GM12875 (cell line): ENCODE results near the gene DAPK1.

ENCODE experiments used
- H3K4me3 ChIP-seq: one replicate; pipeline ENCODE4 v1.5.1; 2011; ENCODE audit warnings: low read depth, low read length, control low read depth
- TF ChIP-seq, protein P1 (sequence below): IDR thresholded peaks from 2 replicates; pipeline ENCODE4 v1.5.1; 2011; ENCODE audit warnings: low read depth, mild to moderate bottlenecking, control low read depth, inconsistent platforms, low read length, moderate library complexity, borderline replicate concordance; ENCODE audit not compliant: insufficient read depth

DAPK1 gene

GRCh38 chr9:87668722-87669121 is 171.1 kb downstream of the DAPK1 start:
- H3K4me3 ChIP-seq, result no peak overlapping the region
- TF ChIP-seq, protein P1, sequence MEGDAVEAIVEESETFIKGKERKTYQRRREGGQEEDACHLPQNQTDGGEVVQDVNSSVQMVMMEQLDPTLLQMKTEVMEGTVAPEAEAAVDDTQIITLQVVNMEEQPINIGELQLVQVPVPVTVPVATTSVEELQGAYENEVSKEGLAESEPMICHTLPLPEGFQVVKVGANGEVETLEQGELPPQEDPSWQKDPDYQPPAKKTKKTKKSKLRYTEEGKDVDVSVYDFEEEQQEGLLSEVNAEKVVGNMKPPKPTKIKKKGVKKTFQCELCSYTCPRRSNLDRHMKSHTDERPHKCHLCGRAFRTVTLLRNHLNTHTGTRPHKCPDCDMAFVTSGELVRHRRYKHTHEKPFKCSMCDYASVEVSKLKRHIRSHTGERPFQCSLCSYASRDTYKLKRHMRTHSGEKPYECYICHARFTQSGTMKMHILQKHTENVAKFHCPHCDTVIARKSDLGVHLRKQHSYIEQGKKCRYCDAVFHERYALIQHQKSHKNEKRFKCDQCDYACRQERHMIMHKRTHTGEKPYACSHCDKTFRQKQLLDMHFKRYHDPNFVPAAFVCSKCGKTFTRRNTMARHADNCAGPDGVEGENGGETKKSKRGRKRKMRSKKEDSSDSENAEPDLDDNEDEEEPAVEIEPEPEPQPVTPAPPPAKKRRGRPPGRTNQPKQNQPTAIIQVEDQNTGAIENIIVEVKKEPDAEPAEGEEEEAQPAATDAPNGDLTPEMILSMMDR, result no peak

DNA sequence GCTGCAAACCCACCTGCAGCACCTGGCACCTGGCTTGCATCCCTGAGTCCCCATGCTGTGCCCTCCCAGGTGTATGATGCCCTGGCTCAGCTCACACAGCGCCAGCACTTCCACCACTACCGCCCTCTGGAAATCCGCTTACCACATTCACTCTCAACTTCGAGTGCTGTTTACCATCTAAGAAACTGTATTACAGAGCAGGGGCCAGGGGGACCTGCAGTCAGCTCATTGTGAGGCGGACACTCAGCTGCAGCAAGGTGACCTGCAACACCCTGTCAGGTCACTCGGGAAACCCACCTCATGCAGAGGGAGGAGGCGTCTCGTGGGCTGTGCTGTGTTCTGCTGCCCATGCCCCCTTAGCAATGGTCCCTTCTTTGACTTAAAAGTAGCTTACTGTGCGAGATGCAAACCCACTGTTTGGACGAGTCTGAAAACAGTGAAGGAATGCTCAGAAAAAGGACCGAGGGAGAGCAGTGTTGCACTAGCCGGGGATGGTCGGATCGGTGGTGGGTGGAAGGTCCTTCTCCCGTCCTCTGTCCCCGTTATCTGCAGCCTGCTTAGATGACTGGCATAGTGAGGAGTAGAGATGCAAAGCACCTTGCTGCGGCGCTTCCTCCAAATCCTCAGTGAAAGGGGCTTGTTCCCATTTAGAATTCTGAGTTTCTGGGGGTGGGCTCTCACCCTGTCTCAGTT is 173.1 kb downstream of the DAPK1 start:
- TF ChIP-seq, protein P1, result no peak
- no peak overlapping the region for H3K4me3 ChIP-seq

DNA sequence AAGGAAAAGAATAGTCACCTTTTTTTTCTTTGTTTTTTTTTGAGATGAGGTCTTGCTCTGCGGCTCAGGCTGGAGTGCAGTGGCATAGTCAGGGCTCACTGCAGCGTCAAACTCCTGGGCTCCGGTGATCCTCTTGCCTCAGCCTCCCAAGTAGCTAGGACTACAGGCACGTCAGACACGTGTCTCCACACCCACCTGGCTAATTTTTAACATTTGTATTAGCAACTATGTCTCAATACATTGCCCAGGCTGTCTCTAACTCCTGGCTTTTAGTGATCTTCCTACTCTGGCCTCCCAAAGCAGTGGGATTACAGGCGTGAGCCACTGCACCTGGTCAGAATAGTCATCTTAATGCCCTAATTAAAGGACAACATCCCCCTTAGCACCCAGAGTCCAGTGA is 173.8 kb downstream of the DAPK1 start:
- no peak overlapping the region for H3K4me3 ChIP-seq
- TF ChIP-seq, protein P1, result no peak

DNA sequence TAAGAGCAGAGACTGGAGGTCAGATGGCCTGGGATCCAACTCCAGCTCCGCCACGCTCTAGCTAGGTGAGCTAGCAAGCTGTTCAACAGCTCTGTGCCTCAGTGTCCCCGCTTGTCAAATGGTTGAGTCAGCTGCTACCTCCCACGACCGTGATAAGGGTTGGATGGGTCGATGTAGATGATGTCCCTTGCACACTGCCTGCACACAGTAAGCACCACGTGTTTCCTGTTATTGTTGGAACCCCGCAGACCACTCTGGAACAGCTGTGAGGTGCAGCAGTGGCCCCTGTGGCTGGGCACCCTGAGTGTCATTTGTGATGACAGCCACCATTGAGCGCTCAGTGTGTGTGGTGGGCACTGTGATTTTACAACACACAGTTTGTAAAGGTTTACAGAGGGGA is 174.3 kb downstream of the DAPK1 start:
- no peak overlapping the region for H3K4me3 ChIP-seq
- TF ChIP-seq, protein P1, result no peak

- TF ChIP-seq, protein P1, result no peak
- no peak overlapping the region for H3K4me3 ChIP-seq
These were observed 174.9 kb downstream of the DAPK1 start for GRCh38 chr9:87672586-87672985.

DNA sequence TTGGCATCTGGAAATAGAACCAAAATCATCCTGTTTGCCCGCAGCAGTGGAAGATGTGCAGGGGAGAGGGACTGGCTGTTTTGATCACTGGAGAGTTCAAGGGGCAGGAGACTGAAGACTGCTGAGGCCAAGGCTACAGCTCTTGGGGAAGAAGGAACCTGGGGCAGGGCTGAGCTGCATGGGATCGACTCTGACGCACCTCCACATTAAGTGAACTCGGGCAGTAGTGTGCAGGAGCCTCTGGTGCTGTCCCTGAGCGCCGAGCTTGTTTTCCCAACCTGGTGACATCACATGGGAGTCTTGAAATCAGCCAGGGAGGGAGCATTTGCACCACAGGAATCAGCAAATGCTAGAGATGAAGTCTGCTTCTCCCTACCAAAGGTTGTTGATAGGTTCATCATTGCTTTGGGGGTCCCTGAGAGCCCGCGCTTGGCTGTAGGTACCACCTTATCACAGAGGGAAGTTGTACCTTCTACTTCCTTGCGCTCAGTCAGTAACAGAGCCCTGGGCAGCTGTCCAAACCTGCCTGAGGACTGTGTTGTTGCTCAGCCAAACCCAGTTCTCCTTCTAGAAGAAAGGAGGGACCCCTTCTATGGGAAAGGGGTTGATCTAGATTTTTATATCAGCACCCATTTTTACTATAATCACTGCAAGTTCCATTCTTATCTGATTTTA is 175.9 kb downstream of the DAPK1 start:
- H3K4me3 ChIP-seq, result no peak overlapping the region
- TF ChIP-seq, protein P1, result no peak
